Measurements from ENCODE around the gene NTN1. TPM values are rescaled to one million over a fixed set of nuclear protein-coding genes. Genes with fewer than 3 reads are reported as not detected.

NTN1 gene
- total and polyA plus RNA-seq, 9 donors = 0.28 to 12.5 (median 1.8) TPM

GRCh38 chr17:9215465-9215864 lies 194.2 kb downstream of the NTN1 start:
- H3K4me1 ChIP-seq (ENCODE audit: insufficient read depth) = no peaks in the 10 kb centered on the region
- H3K9me3 ChIP-seq = no peaks in the 10 kb centered on the region
- no peaks in the 10 kb centered on the region for H3K36me3 ChIP-seq
- H3K27ac ChIP-seq = no peak overlapping the region
- TF ChIP-seq POLR2A (IDR thresholded peaks at IDR 0.05) = no peak
- no peak for TF ChIP-seq CTCF (IDR thresholded peaks at IDR 0.05)
- TF ChIP-seq EP300 (IDR thresholded peaks at IDR 0.05) = no peak
- intact Hi-C loops (cut with DNase I) = no loop called here
- no peak overlapping the region for H3K4me3 ChIP-seq
- H3K27me3 ChIP-seq = no peaks in the 10 kb centered on the region
- DNase-seq = no peak

GRCh38 chr17:9217151-9218056 lies 196.1 kb downstream of the NTN1 start:
- intact Hi-C loops (cut with DNase I) = no loop called here

GRCh38 chr17:9218064-9218635 lies 196.8 kb downstream of the NTN1 start:
- Histone ChIP-seq H3K36me3 (no peaks in the 10 kb centered on the region), H3K9me3 (no peaks in the 10 kb centered on the region), H3K27ac (no peak overlapping the region), H3K4me1 (ENCODE audit: insufficient read depth) (no peaks in the 10 kb centered on the region), H3K4me3 (no peak overlapping the region), H3K27me3 (no peaks in the 10 kb centered on the region)
- whole genome bisulfite sequencing, 3 donors = 87 to 88% (median 88%) methylated on average over 8 of the region's 8 CpGs
- no peak for DNase-seq
- no peak for TF ChIP-seq POLR2A (IDR thresholded peaks at IDR 0.05)
- no peak for TF ChIP-seq EP300 (IDR thresholded peaks at IDR 0.05)
- TF ChIP-seq CTCF (IDR thresholded peaks at IDR 0.05) = no peak
- intact Hi-C loops (cut with DNase I) = no loop called here

More at GRCh38 chr17:9217151-9218056, 196.1 kb downstream of the NTN1 start:
- 43 to 62% (median 57%) methylated on average over 5 of the region's 5 CpGs for WGBS, 3 donors
- H3K4me3 ChIP-seq = no peak overlapping the region
- no peaks in the 10 kb centered on the region for H3K36me3 ChIP-seq
- H3K9me3 ChIP-seq = no peaks in the 10 kb centered on the region
- no peaks in the 10 kb centered on the region for H3K4me1 ChIP-seq (ENCODE audit: insufficient read depth)
- no peak overlapping the region for H3K27ac ChIP-seq
- H3K27me3 ChIP-seq = no peaks in the 10 kb centered on the region
- TF ChIP-seq POLR2A (IDR thresholded peaks at IDR 0.05) (no peak), CTCF (IDR thresholded peaks at IDR 0.05) (no peak), EP300 (IDR thresholded peaks at IDR 0.05) (no peak)
- DNase-seq = no peak

- TF ChIP-seq POLR2A (IDR thresholded peaks at IDR 0.05) (no peak), EP300 (IDR thresholded peaks at IDR 0.05) (no peak), CTCF (IDR thresholded peaks at IDR 0.05) (no peak)
- no peak overlapping the region for H3K27ac ChIP-seq
- H3K4me1 ChIP-seq (ENCODE audit: insufficient read depth) = no peaks in the 10 kb centered on the region
- WGBS, 3 donors = 95 to 96% (median 96%) methylated on average over 15 of the region's 15 CpGs
- no peak overlapping the region for H3K4me3 ChIP-seq
- no peak for DNase-seq
- intact Hi-C loops (cut with DNase I) = no loop called here
- H3K36me3 ChIP-seq = no peaks in the 10 kb centered on the region
- H3K9me3 ChIP-seq = no peaks in the 10 kb centered on the region
- no peaks in the 10 kb centered on the region for H3K27me3 ChIP-seq
Observed at GRCh38 chr17:9218911-9219310, 197.6 kb downstream of the NTN1 start.

Measured in ovary (tissue), 9 donors.